GM19455 (cell line): Measurements from ENCODE around the gene SCAF4.
"Not testable (repeated sequence)": the region's sequence is repeated elsewhere in the genome, so short reads cannot be mapped to it uniquely, and the experiment has no call there.

Experiments used
- ATAC-seq: cut with Tn5 transposase; IDR thresholded peaks from one replicate; pipeline ENCODE4 v1.9.1; 2021; ENCODE audit not compliant: unreplicated experiment

The SCAF4 gene, protein sequence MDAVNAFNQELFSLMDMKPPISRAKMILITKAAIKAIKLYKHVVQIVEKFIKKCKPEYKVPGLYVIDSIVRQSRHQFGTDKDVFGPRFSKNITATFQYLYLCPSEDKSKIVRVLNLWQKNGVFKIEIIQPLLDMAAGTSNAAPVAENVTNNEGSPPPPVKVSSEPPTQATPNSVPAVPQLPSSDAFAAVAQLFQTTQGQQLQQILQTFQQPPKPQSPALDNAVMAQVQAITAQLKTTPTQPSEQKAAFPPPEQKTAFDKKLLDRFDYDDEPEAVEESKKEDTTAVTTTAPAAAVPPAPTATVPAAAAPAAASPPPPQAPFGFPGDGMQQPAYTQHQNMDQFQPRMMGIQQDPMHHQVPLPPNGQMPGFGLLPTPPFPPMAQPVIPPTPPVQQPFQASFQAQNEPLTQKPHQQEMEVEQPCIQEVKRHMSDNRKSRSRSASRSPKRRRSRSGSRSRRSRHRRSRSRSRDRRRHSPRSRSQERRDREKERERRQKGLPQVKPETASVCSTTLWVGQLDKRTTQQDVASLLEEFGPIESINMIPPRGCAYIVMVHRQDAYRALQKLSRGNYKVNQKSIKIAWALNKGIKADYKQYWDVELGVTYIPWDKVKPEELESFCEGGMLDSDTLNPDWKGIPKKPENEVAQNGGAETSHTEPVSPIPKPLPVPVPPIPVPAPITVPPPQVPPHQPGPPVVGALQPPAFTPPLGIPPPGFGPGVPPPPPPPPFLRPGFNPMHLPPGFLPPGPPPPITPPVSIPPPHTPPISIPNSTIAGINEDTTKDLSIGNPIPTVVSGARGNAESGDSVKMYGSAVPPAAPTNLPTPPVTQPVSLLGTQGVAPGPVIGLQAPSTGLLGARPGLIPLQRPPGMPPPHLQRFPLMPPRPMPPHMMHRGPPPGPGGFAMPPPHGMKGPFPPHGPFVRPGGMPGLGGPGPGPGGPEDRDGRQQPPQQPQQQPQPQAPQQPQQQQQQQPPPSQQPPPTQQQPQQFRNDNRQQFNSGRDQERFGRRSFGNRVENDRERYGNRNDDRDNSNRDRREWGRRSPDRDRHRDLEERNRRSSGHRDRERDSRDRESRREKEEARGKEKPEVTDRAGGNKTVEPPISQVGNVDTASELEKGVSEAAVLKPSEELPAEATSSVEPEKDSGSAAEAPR

GRCh38 chr21:31731857-31732596 is at the start of gene SCAF4:
Gene SCAF4 (minus strand): TSS chr21:31732118. CDS start chr21:31731692, 426 bp downstream.
- ATAC-seq: peak; percentile 79

GRCh38 chr21:31780944-31781343 is 49.0 kb upstream of the SCAF4 start:
- no peak for ATAC-seq

DNA sequence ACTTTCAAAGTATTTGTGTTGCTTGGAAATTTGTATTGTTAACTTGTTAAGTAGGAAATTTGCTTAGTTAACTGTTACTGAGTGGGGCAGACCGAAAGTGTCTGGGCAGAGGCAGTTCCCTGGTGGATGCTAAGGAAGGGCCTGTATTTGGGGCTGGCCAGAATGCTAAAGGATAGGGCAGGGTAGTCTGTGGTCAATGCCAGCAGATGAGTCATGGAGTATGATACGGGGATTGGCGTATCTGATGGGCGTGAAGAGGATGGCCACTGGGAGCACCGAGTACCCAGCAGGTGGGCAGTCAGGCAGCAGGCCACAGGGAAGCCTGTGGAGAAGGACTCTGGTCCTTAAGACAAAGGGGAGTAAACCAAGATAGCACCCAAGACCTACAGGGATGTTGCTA is 46.6 kb upstream of the SCAF4 start:
- ATAC-seq: no peak

- ATAC-seq: no peak
Observed at GRCh38 chr21:31777857-31778256, 45.9 kb upstream of the SCAF4 start.

DNA sequence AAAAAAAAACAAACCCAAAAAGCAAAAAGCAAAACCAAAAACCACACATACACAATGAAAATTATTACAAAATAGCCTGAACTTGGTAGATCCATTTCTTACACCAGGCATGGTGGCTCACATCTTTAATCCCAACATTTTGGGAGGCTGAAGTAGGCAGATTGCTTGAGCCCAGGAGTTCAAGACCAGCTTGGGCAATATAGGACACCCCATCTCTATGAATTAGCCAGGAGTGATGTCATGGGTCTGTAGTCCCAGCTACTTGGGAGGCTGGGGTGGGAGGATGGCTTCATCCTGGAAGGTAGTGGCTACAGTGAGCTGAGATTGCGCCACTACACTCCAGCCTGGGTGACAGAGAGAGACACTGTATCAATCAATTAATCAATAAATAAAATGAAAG is 42.1 kb upstream of the SCAF4 start:
- no peak for ATAC-seq

- peak; percentile 89 for ATAC-seq
Observed at GRCh38 chr21:31772674-31773555, 41.0 kb upstream of the SCAF4 start.

GRCh38 chr21:31771685-31772084 is 39.8 kb upstream of the SCAF4 start:
- ATAC-seq: no peak

DNA sequence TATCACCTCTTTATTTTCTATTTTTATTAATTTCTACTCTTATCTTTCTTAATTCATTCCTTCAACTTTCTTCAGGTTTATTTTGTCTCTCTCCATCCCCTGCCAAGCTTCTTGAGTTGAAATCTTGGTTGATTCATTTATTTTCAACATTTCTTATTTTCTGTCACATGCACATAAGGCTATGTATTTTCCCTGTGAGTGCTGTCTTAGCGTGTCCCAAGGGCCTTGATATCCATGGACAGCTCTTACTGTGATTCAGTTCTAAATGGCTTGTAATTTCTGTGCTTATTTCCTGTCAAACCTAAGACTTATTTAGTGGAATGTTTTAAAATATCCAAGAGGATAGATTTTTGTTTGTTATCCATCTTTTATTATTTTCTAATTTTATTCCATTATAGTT is 36.8 kb upstream of the SCAF4 start:
- ATAC-seq: no peak

DNA sequence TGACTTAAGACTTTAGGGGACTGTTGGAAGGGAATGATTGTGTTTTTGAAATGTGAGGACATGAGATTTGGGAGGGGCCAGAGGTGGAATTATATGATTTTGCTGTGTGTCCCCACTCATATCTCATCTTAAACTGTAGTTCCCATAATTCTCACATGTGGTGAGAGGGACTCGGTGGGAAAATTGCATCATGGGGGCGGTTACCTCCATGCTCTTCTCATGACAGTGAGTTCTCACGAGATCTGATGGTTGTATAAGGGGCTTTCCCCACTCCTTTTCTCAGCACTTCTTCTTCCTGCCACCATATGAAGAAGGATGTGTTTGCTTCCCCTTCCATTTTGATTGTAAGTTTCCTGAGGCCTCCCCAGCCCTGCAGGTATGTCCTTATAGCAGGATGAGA is 35.0 kb upstream of the SCAF4 start:
- ATAC-seq: no peak

GRCh38 chr21:31765850-31766249 is 33.9 kb upstream of the SCAF4 start:
- not testable (repeated sequence) for ATAC-seq

DNA sequence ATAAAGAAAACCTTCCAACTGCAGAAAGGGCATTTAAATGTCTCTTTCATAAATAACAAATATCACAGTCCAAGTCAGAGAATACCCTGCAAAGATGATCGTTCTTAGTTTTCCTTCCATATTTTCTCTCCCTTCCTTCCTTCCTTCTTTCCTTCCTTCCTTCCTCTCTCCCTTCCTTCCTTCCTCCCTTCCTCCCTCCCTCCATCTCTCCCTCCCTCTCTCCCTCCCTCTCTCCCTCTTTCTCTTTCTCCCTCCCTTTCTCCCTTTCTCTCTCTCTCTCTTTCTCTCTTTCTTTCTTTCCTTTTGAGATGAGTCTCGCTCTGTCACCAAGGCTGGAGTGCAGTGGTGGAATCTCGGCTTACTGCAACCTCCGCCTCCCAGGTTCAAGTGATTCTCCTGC is 29.0 kb upstream of the SCAF4 start:
- ATAC-seq: no peak

- ATAC-seq: no peak
Observed at GRCh38 chr21:31756787-31757186, 24.9 kb upstream of the SCAF4 start.

DNA sequence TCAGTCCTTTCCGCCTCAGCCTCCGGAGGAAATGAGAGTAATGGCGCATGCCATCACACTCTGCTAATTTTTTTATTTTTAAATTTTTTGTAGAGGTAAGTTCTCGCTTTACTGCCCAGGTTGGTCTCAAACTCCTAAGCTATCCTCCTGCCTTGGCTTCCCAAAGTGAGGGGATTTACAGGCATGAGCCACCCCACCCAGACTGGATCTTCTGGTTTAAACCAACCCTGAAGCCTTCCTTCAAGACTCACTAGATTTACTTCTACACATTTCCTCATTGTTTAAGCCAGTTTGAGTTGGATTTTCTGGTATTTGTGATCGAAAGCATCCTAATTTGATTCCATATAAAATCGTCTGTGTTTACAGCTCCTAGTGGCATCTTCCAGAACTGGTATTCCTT is 23.1 kb upstream of the SCAF4 start:
- no peak for ATAC-seq

DNA sequence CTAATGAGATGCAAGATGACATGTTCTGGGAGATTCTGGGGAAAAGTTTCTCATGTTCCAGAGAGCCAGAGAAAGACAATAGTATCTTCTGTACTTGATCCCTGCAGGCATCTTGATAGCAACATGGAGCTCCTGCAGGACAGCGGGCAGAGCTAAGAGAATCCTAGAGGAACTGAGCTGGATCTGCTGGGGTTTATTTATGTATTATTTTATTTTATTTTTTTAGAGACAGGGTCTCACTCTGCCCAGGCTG is 22.7 kb upstream of the SCAF4 start:
- no peak for ATAC-seq

DNA sequence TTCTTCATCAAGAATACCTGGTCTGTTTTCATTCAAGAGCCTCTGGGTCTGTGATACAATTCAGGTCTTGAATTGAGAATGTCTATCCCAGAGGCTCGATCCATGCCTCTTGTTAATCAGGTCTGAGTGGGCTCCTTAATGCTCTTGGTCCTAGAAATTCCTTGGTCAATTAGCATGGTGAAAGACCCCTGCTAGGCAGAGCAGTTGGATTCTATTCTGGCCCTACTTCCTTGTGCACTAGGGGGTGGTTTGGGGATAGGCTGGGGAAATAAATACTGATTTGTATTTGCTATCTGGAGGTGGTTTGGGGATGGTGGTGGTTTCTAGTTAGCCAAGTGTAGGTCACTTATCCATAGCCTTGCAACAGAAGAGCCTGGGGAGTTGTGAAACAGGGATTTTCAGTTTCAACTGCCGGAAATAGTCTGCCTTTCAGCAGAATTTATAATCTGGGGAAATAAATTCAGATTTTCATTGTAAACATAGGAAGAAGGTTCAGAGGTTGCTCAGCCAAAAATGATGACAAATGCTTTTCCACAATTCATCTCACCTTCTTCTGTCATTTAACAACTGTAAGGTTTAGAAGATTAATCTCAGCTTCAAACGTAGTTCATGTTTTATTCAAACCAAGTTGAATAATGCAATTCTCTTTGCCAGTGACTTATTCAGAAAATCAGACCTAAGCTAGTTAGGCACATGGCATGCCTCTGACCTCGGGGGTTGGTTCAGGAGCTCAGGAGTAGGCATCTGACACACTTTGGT is 22.2 kb upstream of the SCAF4 start:
- ATAC-seq: no peak

DNA sequence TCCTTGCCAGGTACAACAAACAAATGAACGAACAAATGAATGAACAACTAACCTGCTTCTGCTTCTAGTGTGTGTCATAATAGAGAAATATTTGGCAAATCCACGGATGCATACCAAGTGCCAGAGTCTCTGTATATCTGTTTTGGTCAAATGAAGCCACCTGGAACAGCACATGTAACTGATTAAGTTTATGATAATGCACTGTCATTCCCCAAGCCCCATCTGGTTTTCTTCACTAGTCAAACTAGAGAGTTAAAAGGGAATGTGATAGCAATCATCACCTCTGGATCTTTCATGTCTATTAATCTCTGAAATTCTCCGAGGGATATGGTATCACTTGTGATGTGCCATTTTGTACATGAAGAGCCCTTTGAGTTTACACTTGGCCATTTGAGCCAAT is 21.0 kb upstream of the SCAF4 start:
- ATAC-seq: no peak

DNA sequence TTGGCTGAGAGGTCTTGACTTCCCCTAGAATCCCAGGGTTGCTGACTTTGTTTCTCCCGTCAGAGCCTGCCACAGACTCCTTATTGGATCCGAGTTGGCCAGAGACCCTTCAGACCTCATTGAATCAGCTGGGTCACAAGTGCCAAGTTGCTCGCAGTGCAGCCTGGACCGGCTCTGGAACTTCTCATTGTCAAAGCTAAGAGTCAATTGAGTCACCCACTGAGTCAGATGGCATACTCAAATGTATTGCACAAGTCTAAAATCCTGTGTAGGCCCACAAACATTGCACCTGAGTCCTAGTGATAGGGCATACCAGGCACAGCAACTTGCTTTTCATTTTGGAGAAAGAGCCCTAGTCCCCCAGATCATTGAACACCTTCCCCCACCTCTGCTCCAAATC is 20.4 kb upstream of the SCAF4 start:
- ATAC-seq: no peak

DNA sequence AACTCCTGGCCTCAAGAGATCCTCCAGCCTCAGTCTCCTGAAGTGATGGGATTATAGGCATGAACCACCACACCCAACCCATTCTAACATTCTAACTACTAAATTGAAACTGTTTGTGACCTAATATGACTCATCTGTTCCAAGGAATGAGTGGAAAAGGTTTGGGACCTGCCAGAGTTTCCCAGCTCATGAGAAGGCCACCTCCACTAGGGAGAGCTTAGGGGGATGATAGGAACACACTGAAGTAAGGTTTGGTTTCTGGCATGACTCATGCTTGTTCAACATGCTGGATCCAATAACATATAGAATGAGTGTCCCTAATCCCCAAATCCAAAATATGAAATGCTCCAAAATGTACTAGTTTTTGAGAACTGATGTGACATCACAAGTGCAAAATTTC is 18.9 kb upstream of the SCAF4 start:
- no peak for ATAC-seq

GRCh38 chr21:31744182-31744800 is 12.4 kb upstream of the SCAF4 start:
- no peak for ATAC-seq
